Left lung (tissue), 10 donors: Measurements from ENCODE around the gene PRPF38B. TPM values are rescaled to one million over a fixed set of nuclear protein-coding genes. Genes with fewer than 3 reads are reported as not detected.
"Not testable (repeated sequence)": the region's sequence is repeated elsewhere in the genome, so short reads cannot be mapped to it uniquely, and the experiment has no call there.

ENCODE experiments used
- ATAC-seq: fragments of 200-7000 bp; cut with Tn5 transposase; one replicate; pipeline ENCODE4 v1.9.1; 2020; ENCODE audit warnings: moderate library complexity
- DNase-seq, 4 donors: peaks; one replicate each; pipeline ENCODE4 v3.0.0-alpha.2; 2013 to 2020
- H3K27ac ChIP-seq, 2 donors: fragments of 200-600 bp; sonication (generic) in 1 of 2; one replicate each; pipeline versions ENCODE4 v1.5.0 to v1.8.0; 2020 to 2021
- H3K27me3 ChIP-seq, 2 donors: fragments of 200-600 bp; sonication (generic) in 1 of 2; one replicate each; pipeline versions ENCODE4 v1.5.0 to v1.8.0; 2020 to 2021
- H3K36me3 ChIP-seq, 2 donors: fragments of 200-600 bp; sonication (generic) in 1 of 2; one replicate each; pipeline versions ENCODE4 v1.5.0 to v1.8.0; 2020 to 2021
- H3K4me1 ChIP-seq, 2 donors: fragments of 200-600 bp; one replicate each; pipeline ENCODE4 v1.8.0; 2021
- H3K4me3 ChIP-seq, 2 donors: fragments of 200-600 bp; sonication (generic) in 1 of 2; one replicate each; pipeline versions ENCODE4 v1.5.0 to v1.8.0; 2020 to 2021; ENCODE audit warnings: mild to moderate bottlenecking in 1 of 2
- H3K9me3 ChIP-seq, 2 donors: fragments of 200-600 bp; sonication (generic) in 1 of 2; one replicate each; pipeline versions ENCODE4 v1.5.0 to v1.8.0; 2020 to 2021
- intact Hi-C, 2 donors: fragments of 100-400 bp; cut with DNase I; formaldehyde crosslinking; loops; one replicate each; pipeline versions ENCODE4 v1.11.2 to v1.14.2; 2022
- polyA plus RNA-seq, 6 donors: library from polyadenylated mRNA; unstranded; fragments of 120-200 nt; gene quantifications; one replicate each; pipeline ENCODE4 v1.2.1, GENCODE V29; 2013; ENCODE audit not compliant: insufficient read length in 6 of 6
- total RNA-seq, 2 donors: library from RNA; stranded (reverse); fragmentation: NEBNext Ultra II Directional; extraction: Animal tissue kit (Norgen Biotek cat#: 25700); gene quantifications; one replicate each; pipeline ENCODE4 v1.2.1, GENCODE V29; 2021
- TF ChIP-seq, protein P1 (sequence below), 2 donors: fragments of 200-600 bp; sonication (generic) in 1 of 2; IDR thresholded peaks; one replicate each; pipeline versions ENCODE4 v1.5.0 to v1.8.0; 2021; ENCODE audit warnings: antibody characterized with exemption in 2 of 2
- donor health status: DM: no; HTN: yes; CAD: no.
- donor health status: DM: no; HTN: no; CAD: no.

The PRPF38B gene
- total and polyA plus RNA-seq, 8 donors: 24.7 to 95.5 (median 86.2) TPM

DNA sequence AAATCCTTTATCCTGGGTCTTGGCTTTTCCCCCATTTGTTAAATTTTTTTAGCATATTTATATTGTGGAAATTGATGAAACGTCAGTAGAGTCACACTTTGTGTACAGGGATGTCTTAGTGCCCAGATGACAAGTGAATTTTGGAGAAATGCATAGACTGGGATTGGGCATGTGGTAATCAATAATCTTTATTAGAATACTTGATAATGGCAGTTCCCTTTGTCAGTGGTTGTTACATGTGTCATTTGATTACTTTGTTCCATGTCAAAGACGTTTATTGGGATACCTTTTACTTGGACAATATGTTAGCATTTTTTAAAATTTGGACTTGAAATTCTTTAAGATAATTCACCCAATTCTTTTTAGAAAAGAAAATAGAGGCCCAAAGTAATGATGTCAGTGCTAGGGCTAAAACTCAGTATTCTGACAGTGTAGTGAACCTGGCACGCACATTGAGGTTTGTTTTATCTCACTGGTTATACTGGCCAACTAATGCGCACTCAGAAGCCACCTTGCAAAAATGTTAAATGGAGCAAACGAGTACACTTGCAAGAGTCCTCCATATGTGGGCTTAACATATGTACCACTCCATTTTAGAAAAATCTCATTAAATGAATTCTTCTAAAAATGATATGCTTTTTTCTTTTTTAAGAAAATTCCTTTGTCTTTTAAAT lies 9.2 kb downstream of the PRPF38B start:
- intact Hi-C loops: no loop called here
- ATAC-seq: no peak
- no peak overlapping the region for H3K27ac ChIP-seq
- peaks cover 0 to 61% of the 10 kb centered on the region in 2 donors for H3K36me3 ChIP-seq
- H3K4me3 ChIP-seq: no peak overlapping the region
- DNase-seq: no peak
- TF ChIP-seq, protein P1, sequence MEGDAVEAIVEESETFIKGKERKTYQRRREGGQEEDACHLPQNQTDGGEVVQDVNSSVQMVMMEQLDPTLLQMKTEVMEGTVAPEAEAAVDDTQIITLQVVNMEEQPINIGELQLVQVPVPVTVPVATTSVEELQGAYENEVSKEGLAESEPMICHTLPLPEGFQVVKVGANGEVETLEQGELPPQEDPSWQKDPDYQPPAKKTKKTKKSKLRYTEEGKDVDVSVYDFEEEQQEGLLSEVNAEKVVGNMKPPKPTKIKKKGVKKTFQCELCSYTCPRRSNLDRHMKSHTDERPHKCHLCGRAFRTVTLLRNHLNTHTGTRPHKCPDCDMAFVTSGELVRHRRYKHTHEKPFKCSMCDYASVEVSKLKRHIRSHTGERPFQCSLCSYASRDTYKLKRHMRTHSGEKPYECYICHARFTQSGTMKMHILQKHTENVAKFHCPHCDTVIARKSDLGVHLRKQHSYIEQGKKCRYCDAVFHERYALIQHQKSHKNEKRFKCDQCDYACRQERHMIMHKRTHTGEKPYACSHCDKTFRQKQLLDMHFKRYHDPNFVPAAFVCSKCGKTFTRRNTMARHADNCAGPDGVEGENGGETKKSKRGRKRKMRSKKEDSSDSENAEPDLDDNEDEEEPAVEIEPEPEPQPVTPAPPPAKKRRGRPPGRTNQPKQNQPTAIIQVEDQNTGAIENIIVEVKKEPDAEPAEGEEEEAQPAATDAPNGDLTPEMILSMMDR (IDR thresholded peaks at IDR 0.05): no peak
- H3K4me1 ChIP-seq: peaks cover 0 to 19% of the 10 kb centered on the region in 2 donors
- no peaks in the 10 kb centered on the region for H3K9me3 ChIP-seq
- H3K27me3 ChIP-seq: no peaks in the 10 kb centered on the region

DNA sequence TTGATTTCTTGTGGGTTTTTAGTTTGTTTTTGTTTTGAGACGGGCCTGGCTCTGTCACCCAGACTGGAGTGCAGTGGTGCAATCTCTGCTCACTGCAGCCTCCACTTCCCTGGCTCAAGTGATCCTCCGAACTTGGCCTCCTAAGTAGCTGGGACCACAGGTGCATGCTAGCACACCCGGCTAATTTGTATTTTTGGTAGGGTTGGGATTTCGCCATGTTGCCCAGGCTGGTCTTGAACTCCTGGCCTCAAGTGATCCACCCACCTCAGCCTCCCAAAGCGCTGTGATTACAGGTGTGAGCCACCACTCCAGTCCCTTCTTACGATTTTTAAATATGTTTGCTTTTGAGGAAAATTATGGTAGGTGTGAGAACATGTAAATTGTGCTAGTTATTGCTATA lies 10.0 kb downstream of the PRPF38B start:
- ATAC-seq, H3K27me3 ChIP-seq, DNase-seq, H3K27ac ChIP-seq, H3K9me3 ChIP-seq, intact Hi-C loops, H3K4me3 ChIP-seq: not testable (repeated sequence)
- Histone ChIP-seq H3K4me1 (peaks cover 0 to 11% of the 10 kb centered on the region in 2 donors), H3K36me3 (peaks cover 0 to 53% of the 10 kb centered on the region in 2 donors)

DNA sequence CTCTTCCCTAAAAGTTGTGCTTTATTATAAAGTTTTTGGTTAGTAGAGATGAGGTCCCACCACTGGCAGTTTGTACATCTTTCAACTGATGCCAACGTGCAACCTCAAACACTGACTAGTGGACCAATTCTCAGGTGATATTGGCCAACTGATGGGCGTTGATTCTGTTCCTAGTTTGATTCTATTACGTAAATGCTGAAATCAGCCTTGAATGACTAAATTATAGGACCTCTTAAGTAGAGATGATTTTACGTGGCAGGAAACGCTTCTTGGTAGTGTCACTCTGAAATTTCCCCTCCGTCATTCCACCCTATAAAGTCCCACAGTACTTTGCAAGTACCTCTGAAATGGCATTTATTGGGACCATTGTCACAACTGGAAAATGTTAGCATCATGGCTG lies 11.8 kb downstream of the PRPF38B start:
- no peak for ATAC-seq
- Histone ChIP-seq H3K27me3 (no peaks in the 10 kb centered on the region), H3K4me1 (peaks cover 0 to 11% of the 10 kb centered on the region in 2 donors), H3K4me3 (no peak overlapping the region), H3K9me3 (no peaks in the 10 kb centered on the region), H3K36me3 (peaks cover 0 to 34% of the 10 kb centered on the region in 2 donors), H3K27ac (peak overlapping the region in 1 of 2 donors; percentile 55)
- DNase-seq: no peak
- intact Hi-C loops: no loop called here
- TF ChIP-seq, protein P1 (IDR thresholded peaks at IDR 0.05): no peak

DNA sequence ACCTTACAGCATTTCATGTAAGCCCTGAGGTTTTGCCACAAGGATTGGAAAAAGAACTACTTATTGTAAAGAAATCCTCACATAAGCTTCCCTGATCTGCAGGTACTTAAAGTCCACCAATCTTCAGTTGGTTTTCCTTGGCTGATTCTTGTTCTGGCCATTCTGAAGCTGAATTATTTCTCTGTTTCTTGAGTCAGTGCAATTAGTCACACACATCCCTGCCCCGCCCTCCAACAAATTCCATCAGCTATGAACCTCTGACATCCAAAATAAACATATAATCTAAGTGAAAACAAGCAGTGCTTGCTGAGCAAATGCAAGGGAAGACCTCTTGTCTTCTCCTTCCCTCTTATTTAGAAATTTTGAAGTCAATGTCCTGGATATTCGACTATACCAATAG lies 12.4 kb downstream of the PRPF38B start:
- ATAC-seq (no peak), DNase-seq (no peak)
- Histone ChIP-seq H3K27me3 (no peaks in the 10 kb centered on the region), H3K4me1 (peaks cover 0 to 5% of the 10 kb centered on the region in 2 donors), H3K36me3 (peaks cover 0 to 29% of the 10 kb centered on the region in 2 donors), H3K9me3 (no peaks in the 10 kb centered on the region), H3K27ac (no peak overlapping the region), H3K4me3 (no peak overlapping the region)
- intact Hi-C loops: no loop called here
- TF ChIP-seq, protein P1 (IDR thresholded peaks at IDR 0.05): no peak

DNA sequence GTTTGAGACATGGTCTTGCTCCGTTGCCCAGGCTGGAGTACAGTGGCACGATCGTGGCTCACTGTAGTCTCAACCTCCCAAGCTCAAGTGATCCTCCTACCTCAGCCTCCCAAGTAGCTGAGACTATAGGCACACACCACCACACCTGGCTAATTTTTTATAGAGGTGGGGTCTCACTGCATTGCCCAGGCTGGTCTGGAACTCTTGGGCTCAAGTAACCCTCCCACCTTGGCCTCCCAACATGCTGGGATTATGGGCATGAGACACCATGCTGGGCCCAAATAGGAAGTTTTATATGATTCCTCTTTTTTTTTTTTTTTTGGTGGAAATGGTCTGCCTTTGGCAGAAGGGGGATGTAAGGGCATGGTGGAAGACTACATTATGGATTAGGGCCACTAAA lies 14.5 kb downstream of the PRPF38B start:
- no peaks in the 10 kb centered on the region for H3K4me1 ChIP-seq
- no peak overlapping the region for H3K4me3 ChIP-seq
- intact Hi-C loops: no loop called here
- H3K36me3 ChIP-seq: peaks cover 0 to 7% of the 10 kb centered on the region in 2 donors
- TF ChIP-seq, protein P1 (IDR thresholded peaks at IDR 0.05): no peak
- no peak overlapping the region for H3K27ac ChIP-seq
- ATAC-seq (no peak), DNase-seq (no peak)
- no peaks in the 10 kb centered on the region for H3K9me3 ChIP-seq
- no peaks in the 10 kb centered on the region for H3K27me3 ChIP-seq
